Uterus (tissue), 4 donors: ENCODE measurements around the gene ZBTB17. TPM values are rescaled to one million over a fixed set of nuclear protein-coding genes. Genes with fewer than 3 reads are reported as not detected.
"Not testable (repeated sequence)": the region's sequence is repeated elsewhere in the genome, so short reads cannot be mapped to it uniquely, and the experiment has no call there.

ENCODE experiments used
- DNase-seq, 2 donors: peaks; one replicate each; pipeline ENCODE4 v3.0.0-alpha.2; 2019 to 2020
- H3K27ac ChIP-seq, 2 donors: fragments of 200-600 bp; sonication (generic); 1 replicate in 1 of 2; 2 replicates in 1 of 2; pipeline ENCODE4 v1.5.1; 2016 to 2018
- H3K27me3 ChIP-seq, 2 donors: fragments of 200-600 bp; sonication (generic); one replicate each; pipeline ENCODE4 v1.5.1; 2018 to 2019; ENCODE audit warnings: control low read depth in 1 of 2
- H3K36me3 ChIP-seq, 2 donors: fragments of 200-600 bp; sonication (generic); one replicate each; pipeline ENCODE4 v1.5.1; 2019; ENCODE audit warnings: control low read depth in 1 of 2
- H3K4me1 ChIP-seq, 2 donors: fragments of 200-600 bp; sonication (generic); one replicate each; pipeline ENCODE4 v1.5.1; 2018 to 2019; ENCODE audit warnings: control low read depth in 1 of 2
- H3K4me3 ChIP-seq, 2 donors: fragments of 200-600 bp; sonication (generic); 1 replicate in 1 of 2; 2 replicates in 1 of 2; pipeline ENCODE4 v1.5.1; 2018 to 2019; ENCODE audit warnings: mild to moderate bottlenecking in 1 of 2
- H3K9me3 ChIP-seq, 2 donors: fragments of 200-600 bp; sonication (generic); one replicate each; pipeline ENCODE4 v1.5.1; 2019; ENCODE audit warnings: control low read depth in 1 of 2
- POLR2A ChIP-seq, 2 donors: fragments of 450-650 bp; IDR thresholded peaks; one replicate each; pipeline ENCODE4 v1.6.1; 2016; ENCODE audit warnings: antibody characterized with exemption in 2 of 2, mild to moderate bottlenecking in 1 of 2, moderate library complexity in 1 of 2
- intact Hi-C: fragments of 100-400 bp; cut with DNase I; formaldehyde crosslinking; loops from one replicate; pipeline ENCODE4 v1.15.1; 2023; ENCODE audit warnings: low total_unique reads
- total RNA-seq, 4 donors: library from RNA; depleted of rRNA in 3 of 4; stranded (reverse); fragments of >200 nt in 3 of 4; gene quantifications; one replicate each; pipeline versions ENCODE4 v1.1.0 to v1.2.4, GENCODE V29; 2014 to 2023
- TF ChIP-seq, protein P1 (sequence below), 4 experiments: fragments of 200-600 bp in 2 of 4; fragments of 450-650 bp in 2 of 4; sonication (generic) in 2 of 4; IDR thresholded peaks; one replicate each; pipeline ENCODE4 v1.5.1; 2016 to 2019; ENCODE audit warnings: antibody characterized with exemption in 4 of 4, mild to moderate bottlenecking in 2 of 4, moderate library complexity in 1 of 4
- donor health status: DM: yes; HTN: yes; CAD: no.

The ZBTB17 gene
- total RNA-seq, 4 donors from 2014 or later: 21.3 to 120 (median 70.0) TPM

GRCh38 chr1:16006552-16007485, 30.9 kb upstream of the ZBTB17 start:
- no peak for TF ChIP-seq POLR2A (IDR thresholded peaks at IDR 0.05)
- TF ChIP-seq, protein P1, sequence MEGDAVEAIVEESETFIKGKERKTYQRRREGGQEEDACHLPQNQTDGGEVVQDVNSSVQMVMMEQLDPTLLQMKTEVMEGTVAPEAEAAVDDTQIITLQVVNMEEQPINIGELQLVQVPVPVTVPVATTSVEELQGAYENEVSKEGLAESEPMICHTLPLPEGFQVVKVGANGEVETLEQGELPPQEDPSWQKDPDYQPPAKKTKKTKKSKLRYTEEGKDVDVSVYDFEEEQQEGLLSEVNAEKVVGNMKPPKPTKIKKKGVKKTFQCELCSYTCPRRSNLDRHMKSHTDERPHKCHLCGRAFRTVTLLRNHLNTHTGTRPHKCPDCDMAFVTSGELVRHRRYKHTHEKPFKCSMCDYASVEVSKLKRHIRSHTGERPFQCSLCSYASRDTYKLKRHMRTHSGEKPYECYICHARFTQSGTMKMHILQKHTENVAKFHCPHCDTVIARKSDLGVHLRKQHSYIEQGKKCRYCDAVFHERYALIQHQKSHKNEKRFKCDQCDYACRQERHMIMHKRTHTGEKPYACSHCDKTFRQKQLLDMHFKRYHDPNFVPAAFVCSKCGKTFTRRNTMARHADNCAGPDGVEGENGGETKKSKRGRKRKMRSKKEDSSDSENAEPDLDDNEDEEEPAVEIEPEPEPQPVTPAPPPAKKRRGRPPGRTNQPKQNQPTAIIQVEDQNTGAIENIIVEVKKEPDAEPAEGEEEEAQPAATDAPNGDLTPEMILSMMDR (IDR thresholded peaks at IDR 0.05): no peak
- intact Hi-C loops: no loop called here
- Histone ChIP-seq H3K36me3 (no peaks in the 10 kb centered on the region), H3K27ac (no peak overlapping the region), H3K9me3 (no peaks in the 10 kb centered on the region), H3K27me3 (no peaks in the 10 kb centered on the region), H3K4me3 (no peak overlapping the region), H3K4me1 (no peaks in the 10 kb centered on the region)
- no peak for DNase-seq

DNA sequence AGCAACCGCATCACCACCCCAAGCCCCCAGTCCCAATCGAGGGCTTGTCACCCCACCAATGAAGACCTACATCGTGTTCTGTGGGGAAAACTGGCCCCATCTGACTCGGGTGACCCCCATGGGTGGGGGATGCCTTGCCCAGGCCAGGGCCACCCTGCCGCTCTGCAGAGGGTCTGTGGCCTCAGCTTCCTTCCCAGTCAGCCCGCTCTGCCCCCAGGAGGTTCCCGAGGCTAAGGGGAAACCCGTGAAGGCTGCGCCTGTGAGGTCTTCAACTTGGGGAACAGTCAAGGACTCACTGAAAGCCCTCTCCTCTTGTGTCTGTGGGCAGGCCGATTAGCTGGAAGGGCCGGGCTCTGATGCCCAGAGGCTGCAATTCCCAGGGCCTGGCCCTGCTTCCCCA, 30.1 kb upstream of the ZBTB17 start:
- intact Hi-C loops: no loop called here
- Histone ChIP-seq H3K4me1 (no peaks in the 10 kb centered on the region), H3K36me3 (no peaks in the 10 kb centered on the region), H3K9me3 (no peaks in the 10 kb centered on the region), H3K4me3 (no peak overlapping the region), H3K27me3 (no peaks in the 10 kb centered on the region), H3K27ac (no peak overlapping the region)
- DNase-seq: no peak
- TF ChIP-seq, protein P1 (IDR thresholded peaks at IDR 0.05): no peak
- TF ChIP-seq POLR2A (IDR thresholded peaks at IDR 0.05): no peak

DNA sequence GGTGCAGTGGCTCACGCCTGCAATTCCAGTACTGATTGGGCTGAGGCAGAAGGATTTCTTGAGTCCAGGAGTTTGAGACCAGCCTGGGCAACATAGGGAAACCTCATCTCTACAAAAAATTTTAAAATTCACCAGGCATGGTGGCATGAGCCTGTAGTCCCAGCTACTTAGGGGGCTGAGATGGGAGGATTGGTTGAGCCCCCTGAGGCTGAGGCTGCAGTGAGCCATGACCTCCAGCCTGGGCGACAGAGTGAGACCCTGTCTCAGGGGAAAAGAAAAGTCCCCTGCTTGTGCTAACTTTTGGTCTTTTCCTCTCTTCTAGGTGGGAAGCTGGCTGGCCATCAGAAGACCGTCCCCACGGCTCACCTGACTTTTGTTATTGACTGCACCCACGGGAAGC, 29.7 kb upstream of the ZBTB17 start:
- Histone ChIP-seq H3K4me1 (no peaks in the 10 kb centered on the region), H3K27ac (no peak overlapping the region), H3K9me3 (no peaks in the 10 kb centered on the region), H3K27me3 (no peaks in the 10 kb centered on the region), H3K36me3 (no peaks in the 10 kb centered on the region), H3K4me3 (no peak overlapping the region)
- intact Hi-C loops: no loop called here
- no peak for TF ChIP-seq POLR2A (IDR thresholded peaks at IDR 0.05)
- TF ChIP-seq, protein P1 (IDR thresholded peaks at IDR 0.05): no peak
- DNase-seq: no peak

GRCh38 chr1:16001274-16001673, 25.4 kb upstream of the ZBTB17 start:
- H3K27ac ChIP-seq, H3K36me3 ChIP-seq, H3K9me3 ChIP-seq, H3K4me1 ChIP-seq, H3K27me3 ChIP-seq, intact Hi-C loops, H3K4me3 ChIP-seq, DNase-seq: not testable (repeated sequence)

DNA sequence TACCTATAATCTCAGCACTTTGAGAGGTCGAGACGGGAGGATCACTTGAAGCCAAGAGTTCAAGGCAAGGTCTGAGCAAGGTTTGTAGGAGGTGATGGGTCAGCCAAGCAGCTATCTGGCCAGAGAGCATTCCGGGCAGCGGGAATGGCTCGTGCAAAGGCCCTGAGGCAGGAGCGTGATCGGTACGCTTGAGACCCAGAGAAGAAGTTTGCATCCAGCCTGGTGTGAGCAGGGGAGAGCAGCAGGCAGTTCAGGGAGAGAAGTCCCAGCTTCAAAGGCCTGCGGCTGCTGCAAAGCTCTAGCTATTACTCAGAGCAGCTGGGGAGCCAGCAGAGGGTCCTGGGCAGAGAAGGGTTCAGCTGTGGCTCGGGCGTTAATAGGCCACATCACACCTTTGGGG, 23.0 kb upstream of the ZBTB17 start:
- TF ChIP-seq POLR2A (IDR thresholded peaks at IDR 0.05): no peak
- TF ChIP-seq, protein P1 (IDR thresholded peaks at IDR 0.05): no peak
- Histone ChIP-seq H3K27ac (no peak overlapping the region), H3K27me3 (no peaks in the 10 kb centered on the region), H3K4me1 (no peaks in the 10 kb centered on the region), H3K36me3 (no peaks in the 10 kb centered on the region), H3K9me3 (no peaks in the 10 kb centered on the region), H3K4me3 (no peak overlapping the region)
- intact Hi-C loops: no loop called here
- no peak for DNase-seq
